HG02623 (cell line): ENCODE results near the gene EIF3B.
"Not testable (repeated sequence)": the region's sequence is repeated elsewhere in the genome, so short reads cannot be mapped to it uniquely, and the experiment has no call there.

Experiments used
- ATAC-seq: cut with Tn5 transposase; IDR thresholded peaks from one replicate; pipeline ENCODE4 v1.9.1; 2021; ENCODE audit warnings: moderate library complexity; ENCODE audit not compliant: unreplicated experiment

EIF3B gene

DNA sequence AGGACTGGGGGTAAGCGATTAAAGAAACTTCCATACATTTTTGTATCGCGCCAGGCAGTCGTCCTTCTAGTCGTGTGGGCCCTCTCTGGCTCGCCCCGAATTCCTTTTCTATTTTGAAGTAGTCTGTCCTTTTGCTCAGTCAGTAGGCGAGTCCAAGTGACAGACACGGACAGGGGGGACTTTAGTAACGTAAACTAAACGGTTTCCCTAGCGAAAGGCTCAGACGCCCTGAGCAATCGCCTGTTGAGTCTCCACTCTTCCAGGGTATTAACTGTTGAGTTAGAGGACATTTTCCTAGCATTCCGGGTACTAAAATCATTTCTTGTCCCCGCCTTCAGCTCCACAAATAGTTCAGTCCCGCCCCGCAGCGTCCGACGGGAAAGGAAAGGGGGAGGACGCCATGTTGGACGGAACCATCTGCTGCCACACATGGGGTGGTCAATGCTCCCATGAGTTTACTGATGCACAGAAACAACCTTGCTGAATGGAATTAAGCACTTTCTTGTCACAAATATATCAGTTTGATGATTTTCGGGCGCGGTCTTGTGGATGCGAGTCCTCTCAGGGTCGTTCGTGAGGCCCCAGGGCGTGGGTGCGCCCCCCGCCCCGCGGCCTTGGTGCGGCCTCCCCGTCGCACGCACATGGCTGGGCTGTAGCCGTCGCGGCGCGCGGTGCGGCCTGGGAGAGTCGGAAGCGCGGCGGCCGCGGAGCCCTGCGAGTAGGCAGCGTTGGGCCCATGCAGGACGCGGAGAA is at the start of gene EIF3B:
TSS of gene EIF3B (plus strand) at position 642 of the 753 bp plus-strand sequence. CDS start at position 737, 95 bp downstream.
- peak; percentile 81 for ATAC-seq

DNA sequence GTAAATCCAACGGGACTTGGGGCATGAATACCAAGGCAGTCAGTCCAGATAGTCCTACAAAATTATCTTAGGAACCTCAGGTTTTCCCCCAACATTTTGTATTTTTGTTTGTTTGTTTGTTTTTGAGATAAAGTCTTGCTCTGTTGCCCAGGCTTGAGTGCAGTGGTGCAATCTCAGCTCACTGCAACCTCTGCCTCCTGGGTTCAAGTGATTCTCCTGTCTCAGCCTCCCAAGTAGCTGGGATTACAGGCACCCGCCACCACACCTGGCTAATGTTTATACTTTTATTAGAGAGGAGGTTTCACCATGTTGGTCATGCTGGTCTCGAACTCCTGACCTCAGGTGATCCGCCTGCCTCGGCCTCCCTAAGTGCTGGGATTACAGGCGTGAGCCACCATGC is 49.4 kb upstream of the EIF3B start:
- ATAC-seq = not testable (repeated sequence)

DNA sequence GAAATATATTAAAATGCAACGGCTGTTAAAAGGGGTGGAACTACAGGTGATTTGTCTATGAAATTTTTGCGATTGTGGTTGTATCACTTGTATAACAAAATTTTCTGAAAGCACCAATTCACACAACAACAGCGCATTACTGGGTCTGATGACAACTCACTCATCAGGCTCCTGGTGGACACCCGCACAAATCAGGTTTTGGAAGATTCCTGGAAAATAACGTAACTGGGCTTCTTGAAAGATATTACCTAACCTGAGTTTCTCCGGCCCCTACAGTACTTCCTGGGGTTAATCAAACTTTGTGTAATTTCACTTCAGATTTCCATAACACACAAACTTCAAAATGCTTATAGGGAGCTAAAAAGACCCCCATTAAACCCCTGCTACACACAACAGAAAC is 47.9 kb upstream of the EIF3B start:
- no peak for ATAC-seq

DNA sequence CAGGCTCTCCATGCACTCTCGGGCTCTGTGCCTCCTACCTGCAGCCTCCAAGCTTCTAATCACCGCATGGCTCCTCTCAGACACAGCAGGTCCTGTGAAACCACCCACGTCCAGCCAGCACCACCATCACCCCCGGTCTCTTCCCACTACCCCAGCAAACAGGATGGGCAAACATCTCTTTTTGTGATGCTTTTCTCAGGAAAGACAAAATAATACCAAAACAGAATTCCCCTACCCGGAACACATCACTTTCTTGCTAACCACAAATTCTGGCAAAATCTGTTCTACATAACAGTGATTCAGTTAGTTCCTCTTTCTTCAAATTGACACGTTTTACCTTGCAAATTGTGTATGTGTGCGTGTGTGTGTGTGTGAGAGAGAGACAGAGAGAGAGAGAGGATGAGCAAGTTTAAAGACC is 46.9 kb upstream of the EIF3B start:
- ATAC-seq = no peak

DNA sequence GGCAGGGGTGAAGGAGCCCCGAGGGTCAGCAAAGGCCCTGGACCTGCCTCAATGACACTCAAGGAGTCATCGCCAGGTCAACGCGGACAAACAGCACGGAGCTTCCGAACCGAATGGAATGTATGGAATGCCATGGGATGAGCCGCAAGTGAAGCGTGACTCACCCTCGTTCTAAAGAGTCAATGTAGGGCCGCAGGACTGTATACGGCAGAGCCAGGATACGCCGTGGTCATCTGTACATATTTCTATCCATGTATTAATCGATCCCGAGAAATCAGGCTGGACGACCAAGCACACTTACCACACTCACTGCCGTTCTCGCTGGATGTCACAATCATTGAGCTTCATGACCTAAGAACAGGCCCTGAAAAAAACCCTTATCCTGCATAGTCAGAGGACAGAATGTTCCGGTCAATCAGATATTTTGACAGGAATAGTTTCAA is 44.7 kb upstream of the EIF3B start:
- no peak for ATAC-seq

DNA sequence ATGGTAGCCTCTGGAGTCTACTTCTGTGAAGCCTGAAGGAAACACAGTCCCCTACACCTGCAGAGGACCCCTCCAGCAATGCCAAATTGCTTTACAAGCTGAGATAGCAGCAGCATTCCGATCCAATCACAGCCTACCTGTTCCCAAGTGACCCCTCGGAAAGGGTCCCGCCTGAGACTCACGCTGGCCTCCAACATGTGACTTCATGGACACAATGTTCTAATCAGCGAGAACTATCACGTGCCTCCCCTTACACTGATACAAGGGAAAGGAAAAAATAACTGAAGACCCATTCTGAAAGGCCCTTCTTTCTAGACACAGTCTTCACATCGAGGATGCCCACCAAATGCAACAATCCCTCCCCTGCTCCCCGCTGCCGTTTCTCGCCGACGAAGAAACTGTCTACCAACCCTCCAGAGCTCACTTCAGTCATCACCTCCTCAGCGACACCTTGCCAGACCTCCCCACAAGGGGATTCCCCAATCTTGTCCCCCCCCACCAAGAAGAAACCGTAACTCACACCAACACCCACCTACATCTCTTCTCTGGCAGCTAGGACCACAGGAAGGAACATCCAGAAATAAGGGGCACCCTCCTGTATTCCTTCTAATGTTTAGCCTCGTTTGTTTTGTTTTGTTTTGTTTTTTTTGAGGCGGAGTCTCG is 42.2 kb upstream of the EIF3B start:
- ATAC-seq = no peak

DNA sequence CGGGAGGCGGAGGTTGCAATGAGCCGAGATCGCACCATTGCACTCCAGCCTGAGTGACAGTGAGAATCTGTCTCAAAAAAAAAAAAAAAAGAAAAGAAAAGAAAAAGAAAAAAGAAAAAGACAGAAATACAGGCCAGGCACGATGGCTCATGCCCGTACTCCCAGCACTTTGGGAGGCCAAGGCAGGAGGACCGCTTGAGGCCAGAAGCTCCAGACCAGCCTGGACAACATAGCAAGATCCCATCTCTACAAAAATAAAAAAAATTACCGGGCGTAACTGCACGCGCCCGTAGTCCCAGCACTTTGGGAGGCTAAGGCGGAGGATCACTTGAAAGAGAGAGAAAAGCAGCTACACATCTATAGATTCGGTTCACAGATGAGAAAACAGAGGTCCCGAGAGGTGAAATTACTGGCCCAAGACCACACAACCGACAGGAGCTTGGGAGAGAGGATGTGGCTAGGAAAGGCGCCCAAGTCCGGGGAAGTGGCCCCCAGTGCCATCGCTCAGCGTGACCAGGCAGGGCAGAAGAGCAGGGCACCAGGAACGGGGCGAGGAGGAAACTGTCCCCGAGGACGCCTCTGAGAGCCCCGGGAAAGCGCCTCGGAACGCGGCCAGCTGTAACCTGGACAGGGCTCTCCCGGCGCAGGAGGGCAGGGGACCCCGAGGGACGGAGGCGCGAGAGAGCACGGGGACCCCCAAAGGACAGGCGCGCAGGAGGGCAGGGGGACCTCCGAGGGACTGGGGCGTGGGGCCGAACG is 41.0 kb upstream of the EIF3B start:
- no peak for ATAC-seq

DNA sequence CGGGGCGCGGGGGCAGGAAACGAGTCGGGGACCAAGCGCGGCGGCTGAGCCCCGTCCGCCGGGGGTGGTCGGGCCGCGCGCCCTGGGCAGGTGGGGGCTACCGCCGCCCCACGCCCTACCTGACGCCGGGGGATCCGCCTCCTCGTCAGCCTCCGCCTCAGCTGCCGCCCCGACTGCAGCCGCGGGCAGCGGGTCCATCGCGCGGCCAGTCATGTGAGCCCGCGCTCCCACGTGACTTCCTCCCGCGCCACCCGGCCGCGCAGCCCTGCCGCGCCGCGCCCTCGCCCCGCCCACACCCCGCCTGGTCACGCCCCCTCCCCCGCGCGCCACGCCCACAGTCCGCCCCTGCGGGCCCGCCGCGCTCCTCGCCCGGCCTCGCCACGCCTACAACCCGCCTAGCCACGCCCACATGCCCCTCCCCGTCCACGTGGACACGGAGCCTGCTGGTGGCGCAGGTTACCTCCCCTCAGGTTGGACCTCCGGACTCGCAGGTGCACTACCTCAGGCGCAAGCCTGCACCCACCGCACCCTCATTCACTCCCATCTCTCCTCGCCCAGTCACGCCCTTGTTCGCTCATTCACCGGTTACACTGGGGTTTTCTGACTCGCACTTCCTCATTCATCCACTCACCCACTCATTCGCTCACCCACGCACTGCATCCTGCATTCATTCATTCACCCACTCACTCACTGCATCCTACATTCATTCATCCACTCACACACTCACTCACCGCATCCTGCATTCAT is 40.2 kb upstream of the EIF3B start, which contains the start of gene SNX8:
TSS of gene SNX8 (minus strand) at position 233 of the 747 bp plus-strand sequence. CDS start at position 213, 20 bp downstream.
- ATAC-seq = peak; percentile 73

DNA sequence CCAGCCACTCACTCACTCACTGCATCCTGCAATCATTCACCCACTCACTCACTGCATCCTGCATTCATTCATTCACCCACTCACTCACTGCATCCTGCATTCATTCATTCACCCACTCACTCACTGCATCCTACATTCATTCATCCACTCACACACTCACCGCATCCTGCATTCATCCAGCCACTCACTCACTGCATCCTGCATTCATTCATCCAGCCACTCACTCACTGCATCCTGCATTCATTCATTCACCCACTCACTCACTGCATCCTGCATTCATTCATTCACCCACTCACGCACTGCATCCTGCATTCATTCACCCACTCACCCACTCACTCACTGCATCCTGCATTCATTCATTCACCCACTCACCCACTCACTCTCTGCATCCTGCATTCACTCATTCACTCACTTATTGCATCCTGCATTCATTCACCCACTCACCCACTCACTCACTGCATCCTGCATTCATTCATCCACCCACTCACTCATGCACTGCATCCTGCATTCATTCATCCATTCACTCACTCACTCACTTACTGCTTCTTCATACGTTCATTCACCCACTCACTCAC is 39.6 kb upstream of the EIF3B start:
- not testable (repeated sequence) for ATAC-seq

DNA sequence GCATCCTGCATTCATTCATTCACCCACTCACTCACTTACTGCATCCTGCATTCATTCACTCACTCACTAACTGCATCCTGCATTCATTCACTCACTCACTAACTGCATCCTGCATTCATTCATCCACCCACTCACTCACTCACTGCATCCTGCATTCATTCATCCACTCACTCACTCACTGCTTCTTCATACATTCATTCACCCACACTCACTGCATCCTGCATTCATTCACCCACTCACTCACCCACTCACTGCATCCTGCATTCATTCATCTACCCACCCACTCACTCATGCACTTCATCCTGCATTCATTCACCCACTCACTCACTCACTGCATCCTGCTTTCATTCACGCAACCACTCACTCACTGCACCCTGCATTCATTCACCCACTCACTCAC is 38.8 kb upstream of the EIF3B start:
- ATAC-seq = no peak

DNA sequence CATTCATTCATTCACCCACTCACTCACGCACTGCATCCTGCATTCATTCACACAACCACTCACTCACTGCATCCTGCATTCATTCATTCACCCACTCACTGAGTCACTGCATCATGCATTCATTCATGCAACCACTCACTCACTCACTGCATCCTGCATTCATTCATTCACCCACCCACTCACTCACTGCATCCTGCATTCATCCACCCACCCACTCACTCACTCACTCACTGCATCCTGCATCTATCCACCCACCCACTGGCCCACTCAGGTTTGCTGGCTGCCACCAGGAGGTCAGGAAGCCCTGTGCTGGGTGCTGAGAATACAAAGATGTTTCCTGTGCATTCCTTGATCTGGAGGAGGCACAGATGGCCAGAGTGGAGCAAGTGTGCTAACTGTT is 38.0 kb upstream of the EIF3B start:
- no peak for ATAC-seq

DNA sequence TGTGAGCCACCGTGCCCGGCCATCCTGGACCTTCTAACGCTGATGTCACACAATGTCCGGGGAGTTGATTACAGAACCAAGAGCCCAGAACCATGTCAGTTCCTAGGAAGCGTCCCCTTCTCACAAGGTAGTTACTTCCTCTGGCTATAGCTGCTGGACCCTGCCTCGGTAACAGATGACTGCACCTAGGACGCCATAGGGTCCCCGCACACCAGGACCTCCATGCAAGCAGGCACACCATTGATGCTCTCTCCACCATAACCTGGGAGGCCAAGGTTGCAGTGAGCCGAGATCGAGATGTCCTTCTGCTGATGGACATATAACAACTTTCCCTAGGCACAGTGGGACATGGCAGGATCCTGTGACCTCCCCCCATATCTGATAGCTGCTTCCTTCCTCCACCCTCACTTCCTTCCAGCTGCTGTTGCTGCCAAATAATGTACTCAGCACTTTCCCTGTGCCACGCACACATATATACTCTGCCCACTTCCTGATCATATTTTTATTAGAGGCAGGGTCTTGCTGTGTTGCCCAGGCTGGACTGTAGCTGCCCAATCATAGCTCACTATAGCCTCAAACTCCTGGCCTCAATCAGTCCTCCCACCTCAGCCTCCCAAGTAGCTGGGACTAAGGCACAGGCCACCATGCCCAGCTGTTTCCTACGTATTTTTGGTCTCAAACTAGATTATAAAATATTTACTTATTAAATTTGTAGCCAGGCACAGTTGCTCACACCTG is 36.9 kb upstream of the EIF3B start:
- ATAC-seq = no peak

DNA sequence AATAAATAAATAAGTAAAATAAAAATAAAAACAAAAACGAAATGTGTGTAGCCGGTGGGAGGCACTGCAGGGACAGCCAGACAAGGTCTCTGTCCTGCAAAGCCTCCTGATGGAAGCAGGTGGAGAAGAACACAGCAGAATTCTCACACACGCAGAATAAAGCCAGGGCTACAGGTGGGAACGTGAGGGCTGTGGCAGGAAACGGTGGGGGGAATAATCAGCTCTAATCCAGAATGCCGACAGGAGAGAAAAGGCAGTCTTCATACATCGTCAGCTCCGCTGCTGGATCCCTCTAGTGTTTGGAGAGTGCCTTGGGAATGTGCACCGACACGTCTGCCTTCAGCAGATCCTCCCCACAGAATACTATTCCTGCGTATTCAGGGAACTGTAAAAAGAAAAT is 33.6 kb upstream of the EIF3B start:
- ATAC-seq = no peak

DNA sequence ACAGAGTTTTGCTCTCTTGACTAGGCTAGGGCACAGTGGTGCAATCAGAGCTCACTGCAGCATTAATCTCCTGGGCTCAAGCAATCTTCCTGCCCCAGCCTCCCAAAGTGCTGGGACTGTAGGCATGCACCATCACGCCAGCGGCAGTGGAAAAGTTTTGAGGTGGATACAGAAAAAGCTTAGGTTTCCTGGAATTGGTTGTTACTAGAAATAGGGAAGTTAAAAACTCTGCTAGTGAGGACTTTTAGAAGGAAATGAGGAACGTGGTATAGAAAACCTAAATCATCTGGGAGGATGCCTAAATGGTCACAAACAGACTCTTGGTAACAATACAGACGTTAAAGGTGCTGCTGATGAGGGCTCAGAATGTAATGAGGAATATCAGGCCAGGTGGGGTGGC is 29.5 kb upstream of the EIF3B start:
- no peak for ATAC-seq

DNA sequence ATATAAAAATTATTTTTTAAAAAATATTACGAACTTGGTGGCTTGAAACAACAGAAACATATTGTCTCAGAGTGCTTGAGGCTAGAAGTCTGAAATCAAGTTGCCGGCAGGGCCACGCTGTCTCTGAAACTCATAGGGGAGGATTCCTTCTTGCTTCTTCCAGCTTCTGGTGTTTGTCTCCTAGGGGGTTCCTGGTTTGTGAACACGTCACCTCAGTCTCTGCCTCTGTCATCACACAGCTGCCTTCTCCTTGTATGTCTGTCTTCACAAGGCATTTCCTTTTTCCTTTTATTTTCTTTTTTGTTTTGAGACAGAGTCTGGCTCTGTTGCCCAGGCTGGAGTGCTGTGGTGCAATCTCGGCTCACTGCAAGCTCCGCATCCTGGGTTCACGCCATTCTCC is 27.7 kb upstream of the EIF3B start:
- ATAC-seq = no peak

DNA sequence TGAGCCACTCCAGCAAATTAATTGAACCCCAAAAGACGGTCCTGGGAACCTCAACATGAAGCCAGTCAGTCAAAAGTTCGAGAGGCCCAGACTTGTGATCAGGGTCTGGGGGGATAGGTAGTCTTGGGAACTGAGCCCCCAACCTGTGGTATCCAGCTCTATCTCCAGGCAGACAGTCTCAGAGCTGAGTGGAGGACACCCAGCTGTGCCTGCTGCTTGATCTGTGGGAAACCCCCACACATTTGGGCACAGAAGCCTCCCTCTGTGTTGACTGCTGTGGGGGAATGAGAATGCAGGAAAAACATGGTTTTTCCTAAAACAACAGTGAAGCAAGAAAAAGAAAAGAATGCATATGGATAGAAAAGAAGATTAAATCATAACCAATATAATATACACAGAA is 24.1 kb upstream of the EIF3B start:
- no peak for ATAC-seq

DNA sequence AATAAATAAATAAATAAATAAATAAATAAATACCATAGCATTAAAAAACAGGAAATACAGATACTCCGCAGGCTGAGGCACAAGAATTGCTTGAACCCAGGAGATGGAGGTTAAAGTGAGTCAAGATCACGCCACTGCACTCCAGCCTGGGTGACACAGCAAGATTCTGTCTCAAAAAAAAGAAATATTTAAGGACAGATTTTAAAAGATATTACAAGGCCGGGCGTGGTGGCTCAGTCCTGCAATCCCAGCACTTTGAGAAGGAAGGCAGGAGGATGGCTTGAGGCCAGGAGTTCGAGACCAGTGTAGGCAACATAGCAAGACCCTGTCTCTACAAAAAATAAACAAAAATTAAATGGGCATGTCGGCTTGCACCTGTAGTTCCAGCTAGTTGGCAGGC is 22.9 kb upstream of the EIF3B start:
- no peak for ATAC-seq

DNA sequence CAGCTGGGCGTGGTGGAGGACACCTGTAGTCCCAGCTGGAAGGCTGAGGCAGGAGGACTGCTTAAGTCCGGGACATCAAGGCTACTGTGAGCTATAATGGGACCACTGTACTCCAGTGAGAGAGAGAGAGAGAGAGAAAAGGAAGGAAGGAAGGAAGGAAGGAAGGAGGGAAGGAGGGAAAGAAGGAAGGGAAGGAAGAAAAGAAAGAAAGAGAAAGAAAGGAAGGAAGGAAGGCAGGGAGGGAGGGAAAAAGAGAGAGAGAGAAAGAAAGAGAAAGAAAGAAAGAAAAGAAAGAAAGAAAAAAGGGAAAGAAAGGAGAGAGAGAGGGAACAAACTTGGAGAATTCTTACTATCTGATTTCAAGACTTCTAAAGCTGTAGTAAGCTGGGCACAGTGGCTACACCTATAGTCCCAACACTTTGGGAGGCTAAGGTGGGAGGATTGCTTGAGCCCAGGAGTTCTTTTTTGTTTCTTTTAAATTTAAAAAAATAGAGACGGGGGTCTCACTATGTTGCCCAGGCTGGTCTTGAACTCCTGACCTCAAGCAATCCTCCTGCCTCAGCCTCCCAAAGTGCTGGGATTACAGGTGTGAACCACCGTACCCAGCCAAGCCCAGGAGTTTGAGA is 21.9 kb upstream of the EIF3B start:
- not testable (repeated sequence) for ATAC-seq

DNA sequence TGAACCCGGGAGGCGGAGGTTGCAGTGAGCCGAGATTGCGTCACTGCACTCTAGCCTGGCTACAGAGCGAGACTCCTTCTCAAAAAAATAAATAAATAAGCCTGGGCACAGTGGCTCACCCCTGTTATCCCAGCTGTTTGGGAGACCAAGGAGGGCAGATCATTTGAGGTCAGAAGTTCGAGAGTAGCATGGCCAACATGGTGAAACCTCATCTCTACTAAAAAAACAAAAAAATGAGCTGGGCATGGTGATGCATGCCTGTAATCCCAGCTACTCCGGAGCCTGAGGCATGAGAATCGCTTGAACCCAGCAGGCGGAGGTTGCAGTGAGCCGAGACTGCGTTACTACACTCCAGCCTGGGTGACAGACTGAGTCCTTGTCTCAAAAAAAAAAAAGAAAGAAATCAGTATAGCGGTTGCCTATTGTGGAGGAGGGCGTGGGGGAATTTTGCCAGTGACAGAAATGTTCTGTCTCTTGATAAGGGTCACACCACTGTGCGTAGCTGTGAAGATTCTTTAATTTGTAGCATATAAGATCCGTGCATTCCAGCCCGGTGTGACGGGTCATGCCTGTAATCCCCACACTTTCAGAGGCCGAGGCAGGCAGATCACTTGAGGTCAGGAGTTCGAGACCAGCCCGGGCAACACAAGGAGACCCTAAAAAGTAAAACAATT is 17.9 kb upstream of the EIF3B start:
- no peak for ATAC-seq
